ENCODE results near the gene TAC3.

The TAC3 gene

DNA sequence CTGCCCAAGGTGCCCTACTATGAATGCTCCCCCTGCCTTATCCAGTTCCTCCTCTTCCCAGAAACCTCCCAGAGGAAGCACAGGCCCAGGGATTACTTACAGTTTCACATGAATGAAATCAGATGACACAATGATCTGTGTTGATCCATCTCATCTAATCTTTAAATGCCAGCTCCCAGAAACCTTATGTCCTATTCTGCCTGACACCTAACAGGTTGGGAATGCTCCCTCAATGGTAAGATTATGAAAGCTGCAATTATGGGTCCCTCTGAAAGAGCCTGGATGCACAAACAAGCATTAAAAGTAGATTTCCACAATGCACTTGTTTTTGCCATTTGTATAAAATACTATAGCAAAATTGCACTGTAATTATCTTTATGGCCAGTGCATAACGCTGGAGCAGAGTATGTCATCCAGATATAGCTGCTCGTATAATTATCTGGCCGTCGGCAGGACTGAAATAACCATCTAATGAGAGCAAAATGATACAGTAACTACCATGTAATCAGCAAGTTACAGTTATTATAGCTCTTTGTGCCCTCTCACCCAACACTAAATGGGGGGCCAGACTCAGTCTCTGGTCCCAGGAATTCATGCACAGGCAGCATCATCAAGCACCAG lies 5.6 kb downstream of the TAC3 start:
- ChIA-PET POLR2A (no interaction called here), CTCF (interaction anchor here (1.2 to 19.3 kb wide), 8 partner anchors 9 to 252 kb away, joined by 3 to 500 read pairs (median 9); partner anchors contain the start of genes HSD17B6, MYO1A and PRIM1)
- DNase-seq (ENCODE audit: low read depth, low spot score) = no peak
- H3K4me3 ChIP-seq (ENCODE audit: low read depth, low read length) = no peak overlapping the region
- TF ChIP-seq, protein P1, sequence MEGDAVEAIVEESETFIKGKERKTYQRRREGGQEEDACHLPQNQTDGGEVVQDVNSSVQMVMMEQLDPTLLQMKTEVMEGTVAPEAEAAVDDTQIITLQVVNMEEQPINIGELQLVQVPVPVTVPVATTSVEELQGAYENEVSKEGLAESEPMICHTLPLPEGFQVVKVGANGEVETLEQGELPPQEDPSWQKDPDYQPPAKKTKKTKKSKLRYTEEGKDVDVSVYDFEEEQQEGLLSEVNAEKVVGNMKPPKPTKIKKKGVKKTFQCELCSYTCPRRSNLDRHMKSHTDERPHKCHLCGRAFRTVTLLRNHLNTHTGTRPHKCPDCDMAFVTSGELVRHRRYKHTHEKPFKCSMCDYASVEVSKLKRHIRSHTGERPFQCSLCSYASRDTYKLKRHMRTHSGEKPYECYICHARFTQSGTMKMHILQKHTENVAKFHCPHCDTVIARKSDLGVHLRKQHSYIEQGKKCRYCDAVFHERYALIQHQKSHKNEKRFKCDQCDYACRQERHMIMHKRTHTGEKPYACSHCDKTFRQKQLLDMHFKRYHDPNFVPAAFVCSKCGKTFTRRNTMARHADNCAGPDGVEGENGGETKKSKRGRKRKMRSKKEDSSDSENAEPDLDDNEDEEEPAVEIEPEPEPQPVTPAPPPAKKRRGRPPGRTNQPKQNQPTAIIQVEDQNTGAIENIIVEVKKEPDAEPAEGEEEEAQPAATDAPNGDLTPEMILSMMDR (IDR thresholded peaks at IDR 0.05; ENCODE audit: insufficient read depth, low read length, missing control alignments) = no peak

DNA sequence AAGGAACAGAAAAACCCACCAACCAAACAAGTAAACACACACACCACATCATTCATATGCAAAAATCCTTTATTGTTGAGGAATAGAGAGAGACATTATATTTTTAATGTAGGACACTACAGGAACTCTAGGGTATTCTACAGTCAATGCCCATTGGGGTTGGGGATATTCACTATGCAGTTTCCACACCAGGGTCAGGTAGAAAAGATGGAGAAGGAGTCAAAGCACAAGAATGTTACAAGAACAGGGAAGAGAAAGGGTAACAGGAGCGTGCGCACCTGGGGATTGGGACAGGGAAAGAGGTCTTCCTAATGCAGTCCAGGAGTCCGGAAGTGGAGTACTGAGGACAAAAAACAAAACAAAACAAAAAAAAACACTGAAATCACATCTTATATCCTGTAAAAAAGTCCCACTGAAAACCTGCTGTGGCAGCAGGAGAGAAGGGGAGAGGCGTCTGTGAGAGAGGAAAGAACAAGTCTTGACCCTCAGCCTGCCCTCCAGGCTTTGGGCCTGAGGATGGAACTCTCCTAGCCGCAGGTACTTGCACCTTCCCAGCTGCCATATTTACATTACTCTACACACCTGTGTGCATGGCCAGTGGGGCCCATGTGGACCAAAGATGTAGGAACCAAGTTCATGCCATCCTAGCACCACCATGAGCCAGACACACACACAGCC lies 6.2 kb downstream of the TAC3 start:
- no peak overlapping the region for H3K4me3 ChIP-seq (ENCODE audit: low read depth, low read length)
- POLR2A ChIA-PET = no interaction called here

DNA sequence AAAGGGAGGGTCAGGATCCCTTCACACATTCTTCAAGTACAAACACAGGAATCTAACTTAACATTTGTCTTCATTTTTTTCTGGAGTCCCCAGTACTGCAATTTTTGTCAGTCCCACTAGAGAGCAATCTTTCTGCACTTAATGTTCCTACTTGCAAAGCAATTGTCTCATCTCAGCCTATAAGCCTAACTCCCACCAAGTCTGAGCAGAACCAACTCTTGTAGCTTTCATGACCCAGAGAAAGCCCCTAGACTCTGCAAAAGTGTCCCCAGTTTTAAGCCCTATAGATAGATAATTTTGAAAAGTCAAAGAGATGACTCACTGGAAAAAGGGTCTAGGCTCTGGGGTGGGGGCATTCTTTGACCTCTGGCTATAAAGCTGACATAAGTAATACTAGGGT lies 8.2 kb downstream of the TAC3 start:
- no peak overlapping the region for H3K4me3 ChIP-seq (ENCODE audit: low read depth, low read length)
- no peak for DNase-seq (ENCODE audit: low read depth, low spot score)
- ChIA-PET CTCF (interaction anchor here (0.7 to 19.3 kb wide), 18 partner anchors 9 to 249 kb away, joined by 3 to 500 read pairs (median 4); partner anchors contain the start of genes HSD17B6, MYO1A, PRIM1 and STAT6), POLR2A (no interaction called here)
- TF ChIP-seq, protein P1 (IDR thresholded peaks at IDR 0.05; ENCODE audit: insufficient read depth, low read length, missing control alignments) = peak; percentile 47

More for the DNA sequence above, 6.2 kb downstream of the TAC3 start:
- TF ChIP-seq, protein P1 (IDR thresholded peaks at IDR 0.05; ENCODE audit: insufficient read depth, low read length, missing control alignments) = no peak
- no peak for DNase-seq (ENCODE audit: low read depth, low spot score)
- CTCF ChIA-PET = interaction anchor here (1.3 to 19.3 kb wide), 8 partner anchors 9 to 251 kb away, joined by 3 to 500 read pairs (median 9); partner anchors contain the start of genes HSD17B6, MYO1A and PRIM1

DNA sequence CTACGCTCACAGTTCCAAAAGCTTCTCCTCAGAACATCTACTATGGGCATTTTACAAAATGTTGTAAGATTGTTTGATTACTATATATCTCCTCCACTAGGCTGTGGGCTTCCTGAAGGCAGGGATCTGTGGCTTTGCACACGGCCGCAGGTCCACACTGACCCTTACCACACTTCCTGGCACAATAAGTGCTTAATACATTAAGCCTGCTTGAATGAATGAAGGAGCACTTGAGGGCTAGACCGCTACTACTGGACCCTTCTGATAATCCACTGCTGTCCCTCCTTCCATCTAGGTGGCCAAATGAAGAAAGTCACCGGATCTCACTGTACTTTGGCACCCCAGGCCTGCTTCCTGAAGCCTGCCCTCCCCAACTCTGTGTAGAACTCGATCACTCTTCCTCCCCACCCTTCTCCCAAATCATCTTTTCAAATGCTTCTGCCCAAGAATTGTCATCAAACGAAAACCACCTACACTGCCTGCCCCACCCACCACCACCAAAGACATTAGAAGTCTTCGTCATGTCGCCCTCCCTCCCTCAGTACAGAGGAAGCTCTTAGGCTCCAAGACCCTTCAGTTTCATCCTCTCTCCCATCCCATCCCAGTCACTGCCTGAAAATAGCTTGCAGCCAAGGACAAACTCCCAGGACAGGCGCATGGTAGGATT lies 9.4 kb downstream of the TAC3 start:
- TF ChIP-seq, protein P1 (IDR thresholded peaks at IDR 0.05; ENCODE audit: insufficient read depth, low read length, missing control alignments) = no peak
- peak overlapping the region; percentile 52 for H3K4me3 ChIP-seq (ENCODE audit: low read depth, low read length)
- CTCF ChIA-PET = interaction anchor here (0.7 to 19.3 kb wide), 16 partner anchors 12 to 248 kb away, joined by 3 to 500 read pairs (median 8); partner anchors contain the start of genes HSD17B6, MYO1A, PRIM1 and STAT6
- no peak for DNase-seq (ENCODE audit: low read depth, low spot score)
- POLR2A ChIA-PET = no interaction called here

DNA sequence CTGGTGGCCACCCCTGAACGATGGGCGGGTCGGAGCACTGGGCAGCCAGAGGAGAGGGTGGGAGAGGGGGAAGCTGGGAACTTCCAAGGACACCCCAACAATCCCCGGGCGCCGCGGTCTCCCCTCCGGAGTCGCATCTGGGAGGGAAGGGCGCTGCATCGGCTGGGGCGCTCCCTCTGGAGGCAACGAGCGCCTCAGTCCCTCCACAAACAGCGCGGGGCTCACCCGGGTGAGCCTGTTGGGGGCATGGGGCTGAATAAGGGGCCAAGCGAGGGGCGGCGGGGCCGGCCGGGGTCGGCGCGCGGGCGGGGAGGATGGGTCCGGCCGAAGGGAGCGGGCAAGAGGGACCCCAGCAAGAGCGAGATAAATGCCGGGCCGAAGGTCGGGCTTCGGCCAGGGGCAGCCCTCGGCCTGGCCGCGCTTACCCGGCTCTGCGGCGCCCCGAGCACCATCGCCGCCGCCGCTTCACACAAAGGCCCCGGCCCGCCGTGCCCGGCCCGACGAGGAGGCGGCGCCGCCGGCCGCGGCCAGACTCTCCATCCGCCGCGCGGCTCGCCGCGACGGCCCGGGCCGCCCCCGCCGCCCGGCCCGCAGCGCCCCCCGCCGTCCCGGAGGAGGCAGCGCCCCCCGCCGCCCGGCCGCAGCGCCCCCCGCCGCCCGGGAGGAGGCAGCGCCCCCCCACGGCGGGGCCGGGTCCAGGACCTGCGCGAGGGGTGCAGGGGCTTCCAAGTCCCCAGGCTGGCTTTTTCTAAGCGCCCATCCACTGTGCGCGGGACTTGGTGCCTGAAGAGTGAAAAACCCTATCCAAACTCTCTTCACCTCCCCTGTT lies 10.1 kb downstream of the TAC3 start, which contains the start of gene ZBTB39:
ZBTB39 (minus strand) TSS at position 567 of the 829 bp plus-strand sequence. CDS start 1,629 bp downstream, outside the sequence.
- ChIA-PET CTCF (interaction anchor here (0.9 to 19.3 kb wide), 24 partner anchors 10 to 371 kb away, joined by 3 to 500 read pairs (median 6); partner anchors contain the start of genes HSD17B6, MYO1A, PRIM1 and STAT6), POLR2A (interaction anchor here (1.1 kb wide), 1 partner anchor 106 kb away, joined by 3 read pairs; no protein-coding TSS in a partner anchor)
- peak within 1 kb of the TSS; percentile 78 for H3K4me3 ChIP-seq (ENCODE audit: low read depth, low read length)
- DNase-seq (ENCODE audit: low read depth, low spot score) = no peak
- TF ChIP-seq, protein P1 (IDR thresholded peaks at IDR 0.05; ENCODE audit: insufficient read depth, low read length, missing control alignments) = peak; percentile 64

All from AG04449 (cell line).